Small intestine (tissue), 7 donors: Measurements from ENCODE around the gene ATP6V1C2. TPM values are rescaled to one million over a fixed set of nuclear protein-coding genes. Genes with fewer than 3 reads are reported as not detected.

Experiments
- DNase-seq, 2 donors: peaks; one replicate each; pipeline versions ENCODE4 v3.0.0 to v3.0.0-alpha.2; 2013
- FAIRE-seq: peaks from 2 replicates; lab custom pipeline; 2012; peaks lifted over from hg19 to GRCh38; lab: Jason Lieb, UNC
- H3K27ac ChIP-seq, 3 donors: one replicate each; pipeline ENCODE4 v1.5.1; 2013; ENCODE audit warnings: low read length in 2 of 3, mild to moderate bottlenecking in 2 of 3, control low read depth in 1 of 3, inconsistent platforms in 1 of 3, low read depth in 1 of 3, moderate library complexity in 1 of 3
- H3K27me3 ChIP-seq, 3 donors: one replicate each; pipeline ENCODE4 v1.6.1; 2013; ENCODE audit warnings: low read length in 3 of 3, inconsistent platforms in 1 of 3; ENCODE audit not compliant: control insufficient read depth in 3 of 3, insufficient read depth in 3 of 3
- H3K36me3 ChIP-seq, 3 donors: one replicate each; pipeline ENCODE4 v1.6.1; 2013; ENCODE audit warnings: low read length in 3 of 3, inconsistent platforms in 1 of 3, low read depth in 1 of 3, mild to moderate bottlenecking in 1 of 3, moderate library complexity in 1 of 3; ENCODE audit not compliant: control insufficient read depth in 3 of 3, insufficient read depth in 2 of 3
- H3K4me1 ChIP-seq, 3 donors: one replicate each; pipeline ENCODE4 v1.6.1; 2013; ENCODE audit warnings: low read length in 2 of 3, inconsistent platforms in 1 of 3, low read depth in 1 of 3, mild to moderate bottlenecking in 1 of 3, moderate library complexity in 1 of 3; ENCODE audit not compliant: control insufficient read depth in 3 of 3, insufficient read depth in 2 of 3
- H3K4me3 ChIP-seq, 3 donors: one replicate each; pipeline ENCODE4 v1.5.1; 2013; ENCODE audit warnings: low read length in 3 of 3, control low read depth in 1 of 3, inconsistent platforms in 1 of 3, low read depth in 1 of 3, mild to moderate bottlenecking in 1 of 3, moderate library complexity in 1 of 3
- H3K9me3 ChIP-seq, 2 donors: one replicate each; pipeline ENCODE4 v1.6.1; 2013; ENCODE audit warnings: low read depth in 1 of 2, low read length in 1 of 2; ENCODE audit not compliant: control insufficient read depth in 2 of 2, insufficient read depth in 1 of 2
- WGBS, 3 donors: extraction: QIAGEN DNeasy Blood & Tissue Kit; methylation state at CpG; one replicate each; pipeline ENCODE4 v1.1.7; 2013; 5-methylcytosine and 5-hydroxymethylcytosine counted together
- polyA plus RNA-seq, 4 donors: library from polyadenylated mRNA; stranded (reverse) in 3 of 4; unstranded in 1 of 4; fragments of 200-250 nt in 3 of 4; fragments of 120-200 nt in 1 of 4; gene quantifications; one replicate each; pipeline versions ENCODE4 v1.2.1 to v1.2.3, GENCODE V29; 2013
- donor health status: healthy with polysubstance abuse.
- donor health status: control.
- donor health status: control.
- donor health status: Bipolar disorder and iron deficiency.
- donor health status: healthy.

Gene ATP6V1C2
- polyA plus RNA-seq, 4 donors, result 0.22 to 3.6 (median 0.92) TPM

DNA sequence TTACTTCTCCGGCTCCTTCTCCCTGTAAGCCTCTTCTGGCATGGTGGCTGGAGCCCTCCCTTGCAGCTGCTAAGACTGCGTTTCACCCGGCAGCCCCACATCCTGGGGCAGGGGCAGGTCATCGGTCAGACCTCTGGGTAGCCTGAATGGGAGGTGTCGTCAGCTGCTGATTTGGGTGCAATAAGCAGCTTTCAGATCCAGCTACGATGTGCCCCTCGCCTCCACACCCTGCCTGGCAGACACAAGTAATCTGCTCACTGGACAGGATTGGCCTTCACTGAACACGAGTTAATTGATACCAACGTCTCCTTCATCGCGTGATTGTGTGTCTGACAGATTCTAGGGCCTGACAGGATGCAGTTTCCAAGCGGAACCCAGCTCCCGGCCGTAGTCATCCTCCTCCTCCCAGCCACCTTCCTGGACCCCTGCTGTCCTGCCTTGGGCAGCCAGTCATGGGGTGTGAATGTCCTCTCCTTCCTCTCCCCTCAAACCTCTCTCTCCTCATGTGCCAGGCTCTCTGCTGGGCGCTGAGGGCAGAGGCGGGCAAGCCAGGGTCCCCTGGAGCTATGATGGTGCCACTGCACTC lies 110.1 kb downstream of the ATP6V1C2 start:
- FAIRE-seq, result no peak
- H3K36me3 ChIP-seq, result no peaks in the 10 kb centered on the region
- DNase-seq, result no peak
- H3K27ac ChIP-seq, result no peak overlapping the region
- H3K4me3 ChIP-seq, result no peak overlapping the region
- H3K9me3 ChIP-seq, result no peaks in the 10 kb centered on the region
- H3K27me3 ChIP-seq, result peaks cover 0 to 46% (median 0%) of the 10 kb centered on the region in 3 donors
- 62 to 87% (median 78%) methylated on average over 16 of the region's 16 CpGs for WGBS, 3 donors
- H3K4me1 ChIP-seq, result peaks cover 0 to 3% (median 0%) of the 10 kb centered on the region in 3 donors

DNA sequence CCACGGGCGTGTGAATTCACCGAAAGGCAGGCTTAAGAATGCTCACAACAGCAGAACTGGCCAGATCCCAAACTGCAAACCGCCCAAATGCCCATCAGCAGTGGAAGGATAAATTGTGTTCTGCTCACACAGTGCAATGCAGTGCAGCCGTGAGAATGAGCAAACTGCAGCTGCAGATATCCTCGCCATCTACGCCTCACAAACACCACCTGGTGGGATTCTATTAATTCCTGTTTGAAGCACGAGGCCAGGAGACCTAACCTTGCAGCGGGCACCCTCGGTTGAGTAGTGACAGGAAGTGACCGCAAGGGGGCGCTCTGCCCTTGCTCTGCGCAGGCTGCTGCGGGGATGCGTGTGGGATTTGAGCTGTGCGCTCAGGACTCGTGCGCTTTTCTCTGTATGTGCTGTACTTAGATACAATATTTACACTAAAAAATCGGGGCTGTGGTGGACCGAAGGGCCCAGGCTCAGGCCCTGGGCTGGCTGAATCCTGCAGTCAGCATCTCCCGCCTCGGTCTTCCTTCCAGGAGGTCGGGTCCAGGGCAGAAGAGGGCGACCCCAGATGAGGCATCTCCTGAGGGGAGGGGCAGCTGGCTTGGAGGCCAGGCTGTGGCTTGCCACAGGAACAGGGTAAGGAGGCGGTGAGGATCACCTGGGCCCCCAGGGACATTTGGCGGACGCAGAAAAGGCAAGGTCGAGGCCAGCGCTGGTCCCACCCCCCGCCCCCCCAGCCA lies 110.9 kb downstream of the ATP6V1C2 start:
- Histone ChIP-seq H3K27ac (no peak overlapping the region), H3K9me3 (no peaks in the 10 kb centered on the region), H3K27me3 (peaks cover 0 to 48% (median 0%) of the 10 kb centered on the region in 3 donors), H3K4me3 (no peak overlapping the region), H3K36me3 (no peaks in the 10 kb centered on the region), H3K4me1 (peaks cover 0 to 3% (median 0%) of the 10 kb centered on the region in 3 donors)
- FAIRE-seq, result no peak
- WGBS, 3 donors, result 19 to 23% (median 19%) methylated on average over 29 to 30 of the region's 30 CpGs
- DNase-seq, result peak; percentile 72 to 88

DNA sequence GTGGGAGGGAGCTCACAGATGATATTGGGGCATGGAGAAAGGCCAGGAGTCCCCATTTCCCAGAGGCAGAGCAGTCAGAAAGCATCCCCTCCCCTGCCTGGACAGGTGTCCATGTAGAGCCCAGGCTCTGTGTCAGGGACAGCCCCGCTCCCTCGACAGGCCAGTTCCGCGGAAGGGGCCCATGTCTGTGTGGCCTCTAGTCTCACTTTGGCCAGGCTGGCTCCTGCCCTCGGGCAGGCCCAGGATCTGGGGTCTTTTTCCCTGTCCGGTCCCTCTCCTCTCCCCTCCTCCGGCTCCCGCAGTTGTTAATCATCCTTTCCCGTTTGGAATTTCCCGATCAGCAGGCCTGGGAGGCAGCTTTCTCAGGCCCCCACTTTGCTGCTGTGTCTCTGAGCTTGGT lies 111.6 kb downstream of the ATP6V1C2 start:
- H3K27ac ChIP-seq, result no peak overlapping the region
- FAIRE-seq, result no peak
- 86 to 92% (median 88%) methylated on average over 10 of the region's 10 CpGs for WGBS, 3 donors
- no peaks in the 10 kb centered on the region for H3K36me3 ChIP-seq
- DNase-seq, result no peak
- H3K27me3 ChIP-seq, result peaks cover 0 to 50% (median 0%) of the 10 kb centered on the region in 3 donors
- peaks cover 0 to 3% (median 0%) of the 10 kb centered on the region in 3 donors for H3K4me1 ChIP-seq
- no peak overlapping the region for H3K4me3 ChIP-seq
- H3K9me3 ChIP-seq, result no peaks in the 10 kb centered on the region

GRCh38 chr2:10834068-10834655 lies 112.7 kb downstream of the ATP6V1C2 start:
- WGBS, 3 donors, result 75 to 87% (median 81%) methylated on average over 8 of the region's 8 CpGs
- no peaks in the 10 kb centered on the region for H3K36me3 ChIP-seq
- H3K4me1 ChIP-seq, result peaks cover 0 to 3% (median 0%) of the 10 kb centered on the region in 3 donors
- DNase-seq, result no peak
- no peak overlapping the region for H3K4me3 ChIP-seq
- no peak overlapping the region for H3K27ac ChIP-seq
- H3K9me3 ChIP-seq, result no peaks in the 10 kb centered on the region
- peaks cover 0 to 47% (median 0%) of the 10 kb centered on the region in 3 donors for H3K27me3 ChIP-seq
- FAIRE-seq, result no peak

Other genes with a start within 250 kb of the ATP6V1C2 start
- 10 to 100 TPM in 2 of 4 donors, 1 to 10 TPM in 2; 7.8 to 18.6 (median 12.0) TPM for gene NOL10, start 31.7 kb upstream of the ATP6V1C2 start, polyA plus RNA-seq
- gene PDIA6, start 91.2 kb downstream of the ATP6V1C2 start, polyA plus RNA-seq, result 100 to 1,000 TPM in 2 of 4 donors, 10 to 100 TPM in 2; 24.4 to 311 (median 165) TPM
- under 1 TPM in 2 of 4 donors, not detected in 2; 0.25 to 0.34 TPM for gene KCNF1, start 190.3 kb downstream of the ATP6V1C2 start, polyA plus RNA-seq